Cortex of kidney (tissue), 1 donor: Measurements from ENCODE around the gene KRT85.
"Not testable (repeated sequence)": the region's sequence is repeated elsewhere in the genome, so short reads cannot be mapped to it uniquely, and the experiment has no call there.

ENCODE experiments used
- DNase-seq: peaks from one replicate; lab custom pipeline; 2025; lab: John Stamatoyannopoulos, UW

The KRT85 gene

DNA sequence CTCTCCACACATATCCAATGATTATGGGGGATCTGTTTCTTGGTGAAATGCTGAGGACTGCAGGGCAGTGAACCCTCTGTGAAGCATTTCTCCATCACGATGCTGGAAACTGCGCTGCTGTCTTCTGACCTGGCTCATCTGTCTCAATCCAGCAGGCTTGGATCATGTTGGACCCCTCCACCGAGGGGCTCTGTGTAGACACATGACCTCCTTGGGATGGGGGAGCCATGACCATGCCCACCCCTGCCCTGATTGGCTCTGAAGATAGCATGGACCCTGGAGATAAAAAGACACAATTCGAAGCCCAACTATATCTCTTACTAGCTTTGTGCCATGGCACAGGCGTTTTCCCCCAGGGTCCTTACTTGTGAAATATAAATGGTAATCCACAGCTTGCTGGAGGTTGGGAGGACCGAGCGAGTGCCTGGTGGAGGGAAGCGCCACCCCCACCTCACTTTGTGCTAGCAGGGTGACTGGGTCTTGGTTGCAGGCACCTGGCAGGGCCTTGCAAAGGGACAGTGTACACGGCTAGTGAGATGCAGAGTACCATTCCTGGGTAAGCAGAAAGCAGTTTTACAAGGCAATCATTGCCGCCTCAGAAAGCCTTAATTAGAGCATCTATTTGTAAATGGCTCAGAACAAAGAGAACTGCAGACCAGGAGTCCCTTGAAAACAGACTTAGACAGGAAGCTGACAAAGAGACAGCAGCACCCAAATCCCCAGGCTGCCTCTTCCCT, 43.7 kb downstream of the KRT85 start:
- no peak for DNase-seq

DNA sequence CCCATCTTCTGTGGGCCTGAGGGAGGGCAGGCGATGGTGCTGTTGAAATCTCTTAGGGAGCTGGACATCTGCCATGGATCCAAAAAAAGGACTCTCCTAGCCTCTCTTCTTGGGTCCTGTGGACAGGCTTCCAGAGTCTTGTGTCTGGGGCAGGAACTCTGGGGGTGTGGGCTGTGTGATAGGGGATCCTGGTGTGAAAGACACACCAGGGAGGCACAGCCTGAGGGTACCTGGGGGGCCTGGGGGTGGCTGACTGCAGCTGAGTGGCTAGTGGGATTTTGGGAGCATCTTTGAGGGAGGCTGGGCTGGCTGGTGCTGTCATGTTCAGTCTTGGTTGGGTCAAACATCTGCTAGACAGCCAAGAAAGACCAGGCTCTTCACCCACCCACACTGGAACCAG, 44.3 kb downstream of the KRT85 start:
- DNase-seq: no peak

DNA sequence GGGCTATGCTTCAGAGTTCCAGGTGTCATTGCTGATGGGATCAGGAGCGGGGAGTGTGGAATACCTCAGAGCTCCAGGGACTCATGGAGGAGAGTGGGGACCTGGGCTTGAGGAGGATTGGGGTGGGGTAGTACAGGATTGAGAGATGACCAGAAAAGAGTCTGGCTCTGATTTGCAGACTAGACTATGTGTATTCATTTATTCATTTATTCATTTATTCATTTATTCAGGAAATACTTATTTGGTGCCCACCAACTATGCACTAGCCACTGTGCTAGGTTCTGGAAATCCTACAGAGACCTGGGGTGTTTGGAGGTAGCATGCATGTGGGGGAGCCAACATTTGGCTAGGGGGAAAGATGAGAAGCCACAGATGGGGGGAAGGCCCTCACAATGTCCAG, 45.2 kb downstream of the KRT85 start:
- DNase-seq: no peak

- no peak for DNase-seq
Observed at GRCh38 chr12:52321418-52321817, 45.9 kb downstream of the KRT85 start.

- DNase-seq: no peak
Observed at GRCh38 chr12:52320784-52321400, 46.4 kb downstream of the KRT85 start, which contains the start of gene KRT83. TSS of gene KRT83 (minus strand) at chr12:52321398. CDS start at chr12:52321335, 63 bp downstream.

- DNase-seq: no peak
Observed at GRCh38 chr12:52319097-52319496, 48.2 kb downstream of the KRT85 start.

DNA sequence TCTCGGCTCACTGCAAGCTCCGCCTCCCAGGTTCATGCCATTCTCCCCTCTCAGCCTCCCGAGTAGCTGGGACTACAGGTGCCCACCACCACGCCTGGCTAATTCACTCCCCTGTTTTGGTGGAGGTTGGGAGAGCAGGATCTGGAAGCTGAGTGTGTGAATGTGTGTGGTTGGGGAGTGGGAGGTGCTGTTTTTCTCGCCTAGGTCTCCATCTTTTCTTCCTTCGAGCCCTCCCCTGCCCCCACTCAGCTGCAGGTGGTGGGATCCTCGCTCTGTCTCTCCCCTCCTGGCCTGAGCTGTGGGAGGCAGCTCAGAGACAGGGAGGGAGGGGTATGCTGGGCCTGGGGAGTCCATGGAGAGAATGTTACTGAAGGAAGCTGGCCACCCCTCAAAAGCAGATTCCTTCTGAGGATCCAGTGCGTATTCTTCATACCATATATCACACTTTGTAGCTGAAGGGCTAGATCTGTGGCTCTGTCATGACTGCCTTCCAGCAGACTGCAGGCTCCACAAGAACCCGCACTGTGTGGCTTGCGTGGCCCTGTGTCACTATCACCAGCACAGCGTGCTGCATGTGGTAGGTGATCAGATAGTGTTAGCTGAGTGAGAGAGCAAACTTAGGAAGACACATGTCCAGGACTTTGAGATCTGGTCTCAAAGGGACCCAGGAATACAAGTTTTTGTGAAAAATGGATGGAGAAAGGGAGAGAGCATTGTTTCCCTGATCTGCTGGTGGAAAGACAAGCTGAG, 48.9 kb downstream of the KRT85 start:
- no peak for DNase-seq

DNA sequence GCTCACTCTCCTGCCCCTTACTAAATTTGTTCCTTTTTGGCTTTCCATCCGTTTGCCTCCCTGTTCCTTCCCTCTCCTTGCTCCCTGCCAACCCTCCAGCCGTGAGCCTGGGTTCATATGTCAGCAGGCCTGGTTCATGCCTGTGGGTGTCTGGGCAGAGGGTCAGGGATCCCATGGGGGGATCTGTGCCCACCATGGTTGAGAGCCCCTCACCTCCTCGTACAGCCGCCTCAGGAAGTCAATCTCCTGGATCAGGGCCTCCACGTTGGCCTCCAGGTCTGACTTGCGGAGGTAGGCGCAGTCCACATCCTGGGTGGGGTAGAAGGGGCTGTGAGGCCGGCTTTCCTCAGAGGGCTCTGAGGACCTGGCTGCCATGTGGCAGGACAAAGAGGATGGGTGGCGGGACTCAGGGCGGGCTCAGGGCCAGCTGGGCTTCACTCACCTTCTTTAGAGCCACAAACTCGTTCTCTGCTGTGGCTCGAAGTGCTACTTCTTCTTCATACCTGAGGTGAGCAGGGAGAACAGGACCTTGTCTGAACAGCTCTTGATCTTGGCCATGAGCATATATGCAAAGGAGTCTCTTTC, 49.7 kb downstream of the KRT85 start:
- no peak for DNase-seq

- DNase-seq: no peak
Observed at GRCh38 chr12:52316701-52317100, 50.6 kb downstream of the KRT85 start.

GRCh38 chr12:52316290-52316689, 51.0 kb downstream of the KRT85 start:
- no peak for DNase-seq

DNA sequence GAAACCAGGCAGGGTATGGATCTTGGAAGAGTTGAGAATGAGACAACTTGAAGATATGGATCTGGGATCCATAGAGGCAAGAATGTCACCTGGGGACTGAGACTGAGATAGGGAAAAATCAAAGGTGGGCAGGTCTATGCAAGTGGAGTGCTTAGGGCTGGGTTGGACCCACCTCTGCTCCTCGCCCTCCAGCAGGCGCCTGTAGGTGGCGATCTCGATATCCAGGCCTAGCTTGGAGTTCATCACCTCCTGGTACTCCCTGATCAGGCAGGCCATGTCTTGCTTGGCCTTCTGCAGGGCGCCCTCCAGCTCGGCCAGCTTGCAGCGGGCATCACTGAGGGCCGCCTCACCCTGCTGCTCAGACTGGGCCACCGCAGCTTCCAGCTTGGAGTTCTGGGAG, 51.6 kb downstream of the KRT85 start:
- DNase-seq: not testable (repeated sequence)

DNA sequence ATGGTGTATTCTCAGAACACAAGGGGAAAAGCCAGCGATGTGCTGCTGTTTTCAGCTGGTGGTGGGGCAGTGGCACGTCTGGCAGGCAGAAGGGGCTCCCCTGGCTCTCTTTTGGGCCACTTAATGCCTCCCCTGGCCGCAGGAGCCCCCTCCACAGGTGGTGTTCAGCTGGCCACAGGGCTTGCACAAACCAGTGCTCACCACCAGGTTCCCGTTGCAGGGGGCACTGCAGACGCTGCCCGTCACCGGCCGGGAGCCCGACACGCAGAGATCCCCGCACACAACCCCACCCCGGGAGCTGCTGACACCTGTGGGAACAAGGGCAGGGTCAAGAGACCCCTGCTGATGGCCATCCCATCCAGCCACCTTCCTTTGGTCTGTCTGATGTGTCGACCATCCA, 52.8 kb downstream of the KRT85 start:
- DNase-seq: no peak

DNA sequence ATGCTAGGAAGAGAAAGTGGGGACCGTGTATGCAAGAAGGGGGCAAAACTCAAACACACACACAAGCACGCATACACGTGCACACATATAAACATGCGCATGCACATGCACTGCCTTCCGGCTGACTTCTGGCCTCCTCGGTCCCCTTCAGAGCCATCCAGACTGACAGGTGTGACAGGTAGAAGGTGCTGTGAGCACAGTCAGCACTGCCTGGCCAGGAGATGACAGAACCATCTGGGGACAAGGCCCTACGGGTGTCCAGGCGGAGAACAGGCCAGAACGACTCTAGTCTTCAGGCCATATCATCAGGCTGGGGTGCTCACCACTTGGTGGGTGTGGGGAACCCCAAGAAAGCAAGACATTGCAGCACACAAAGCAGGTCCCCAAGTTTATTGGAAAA, 53.4 kb downstream of the KRT85 start:
- no peak for DNase-seq

GRCh38 chr12:52313461-52313860, 53.8 kb downstream of the KRT85 start:
- DNase-seq: no peak

DNA sequence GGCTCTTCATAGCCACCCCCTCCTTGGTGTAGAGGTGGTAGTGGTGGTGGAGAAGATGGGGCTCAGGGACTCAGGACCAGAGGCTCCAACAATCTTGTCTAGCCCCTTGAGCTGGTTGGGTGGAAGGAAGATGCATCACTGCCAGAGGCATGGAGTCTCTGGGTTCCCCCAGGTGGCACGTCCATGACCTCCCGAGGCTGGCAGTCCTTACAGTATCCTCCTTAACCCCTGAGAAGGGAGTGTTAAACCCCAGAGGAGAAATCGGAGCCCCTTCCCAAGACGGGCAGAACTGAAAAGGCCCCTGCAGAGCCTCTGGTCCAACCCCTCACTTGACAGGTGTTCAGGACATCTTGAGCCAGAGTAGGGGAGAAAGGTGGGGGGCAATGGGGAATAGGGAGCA, 55.2 kb downstream of the KRT85 start:
- no peak for DNase-seq

- no peak for DNase-seq
Observed at GRCh38 chr12:52311285-52311648, 56.0 kb downstream of the KRT85 start.

DNA sequence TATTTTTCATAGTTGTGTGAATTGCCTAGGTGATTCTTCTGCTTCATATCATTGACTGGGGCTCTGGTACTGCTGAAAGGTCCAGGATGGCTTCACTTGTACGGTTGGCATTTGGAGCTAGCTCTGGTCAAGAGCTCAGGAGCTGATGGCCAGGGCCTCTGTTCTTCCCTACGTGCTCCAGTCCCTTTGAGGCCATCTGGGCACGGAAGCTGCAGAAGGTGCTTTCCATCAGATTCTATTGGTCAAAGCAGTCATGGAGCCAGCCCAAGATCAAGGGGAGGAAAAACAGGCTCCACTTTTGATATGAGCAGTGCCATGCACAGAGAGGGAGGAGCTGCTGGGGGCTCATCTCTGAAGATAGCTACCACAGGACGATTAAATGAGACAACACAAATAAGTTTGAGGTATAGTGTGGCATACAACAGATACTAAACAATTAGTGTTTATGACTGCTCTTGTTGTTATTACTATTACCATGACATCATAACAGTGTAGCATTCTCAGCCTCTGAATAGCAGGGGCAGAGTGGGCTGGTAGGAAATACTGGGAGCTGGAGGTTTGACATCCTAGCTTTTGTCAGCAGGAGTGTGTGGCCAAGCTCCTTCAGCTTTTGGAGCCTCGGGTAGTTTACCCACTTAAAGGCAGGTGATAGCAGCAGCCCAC, 56.5 kb downstream of the KRT85 start:
- no peak for DNase-seq
